ENCODE results near the gene INSIG1. TPM values are rescaled to one million over a fixed set of nuclear protein-coding genes. Genes with fewer than 3 reads are reported as not detected.
A peak's percentile ranks its signal among the peaks of the same experiment; 100 is the strongest.

Gene INSIG1
- polyA plus RNA-seq, 1 of the 3 experiments (the other 2 are of a cell fraction): 6.4 TPM

DNA sequence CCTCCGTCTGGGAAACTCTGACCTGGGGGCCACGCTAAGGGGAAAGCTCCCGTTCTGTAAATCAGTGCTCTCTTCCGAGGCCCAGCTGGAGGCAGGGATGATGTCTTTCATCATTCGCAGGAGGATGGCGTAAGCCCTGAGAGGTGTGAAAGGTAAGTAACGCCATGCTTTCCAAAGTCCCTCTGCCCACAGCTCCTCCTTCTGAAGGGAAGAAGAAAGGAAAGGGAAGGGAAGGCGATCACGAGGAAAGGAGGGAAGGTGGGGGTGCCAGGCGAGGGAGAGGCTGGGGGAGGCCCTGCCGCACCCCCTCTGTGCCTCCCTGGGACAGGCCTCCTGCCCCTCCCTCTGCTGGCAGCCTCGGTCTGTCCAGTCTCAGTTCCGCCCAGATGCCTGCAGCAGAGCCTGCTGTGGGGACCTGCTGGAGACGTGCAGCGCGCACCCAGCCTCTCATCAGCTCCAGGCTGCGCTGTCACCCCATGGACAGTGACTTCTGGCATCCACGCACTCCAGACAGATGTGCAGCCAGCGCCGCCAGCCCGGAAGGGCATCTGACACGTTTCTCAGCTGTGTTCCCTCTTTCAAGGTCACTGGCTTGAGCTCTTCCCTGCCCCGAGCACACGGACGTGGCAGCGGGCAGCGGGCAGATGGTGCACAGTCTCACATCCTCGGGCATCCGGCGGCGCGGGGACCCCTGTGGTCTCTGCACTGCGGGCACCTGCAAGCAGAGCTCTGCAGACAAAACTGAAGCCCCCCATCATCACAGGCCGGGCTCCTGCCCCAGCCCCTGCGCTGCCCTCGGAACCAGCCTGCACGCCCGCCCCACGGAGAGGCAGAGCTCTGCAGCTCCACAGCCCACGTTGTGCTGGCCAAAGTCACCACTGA, 60.6 kb downstream of the INSIG1 start:
- Histone ChIP-seq H3K79me2 (ENCODE audit: insufficient read depth) (no peaks in the 10 kb centered on the region), H4K20me1 (ENCODE audit: insufficient read depth) (no peaks in the 10 kb centered on the region), H2AFZ (ENCODE audit: low read depth) (no peak overlapping the region), H3K4me3 (ENCODE audit: low read depth in 2 of 2, low read length in 1 of 2) (no peak overlapping the region), H3F3A (replicated peaks; ENCODE audit: insufficient read depth) (no peaks in the 10 kb centered on the region), H3K27ac (ENCODE audit: low read depth in 2 of 2, low read length in 1 of 2) (no peak overlapping the region), H3K9me3 (no peaks in the 10 kb centered on the region), H3K4me2 (no peak overlapping the region), H3K27me3 (ENCODE audit: insufficient read depth) (peaks cover 66% of the 10 kb centered on the region), H3K9ac (no peak overlapping the region), H3K36me3 (replicated peaks in 1 of 2; ENCODE audit: control insufficient read depth in 1 of 2, insufficient read depth in 2 of 2, low read length in 1 of 2) (no peaks in the 10 kb centered on the region), H3K4me1 (ENCODE audit: control insufficient read depth in 1 of 2, insufficient read depth in 2 of 2, low read depth in 1 of 2, low read length in 1 of 2) (peaks cover 0 to 7% of the 10 kb centered on the region in 2 experiments; a peak in 1 of 4 replicates), H3K9me2 (no peaks in the 10 kb centered on the region)
- ChIA-PET CTCF (interaction anchor here (0.7 to 11.3 kb wide), 22 partner anchors 11 to 447 kb away, joined by 3 to 125 read pairs (median 4); no protein-coding TSS in a partner anchor), POLR2A (no interaction called here)
- no peak for TF ChIP-seq RCOR1 (IDR thresholded peaks at IDR 0.05; ENCODE audit: low read length)
- TF ChIP-seq MEF2A (IDR thresholded peaks at IDR 0.05; ENCODE audit: borderline replicate concordance, low read depth): no peak
- WGBS (ENCODE audit: low lambda C conversion rate): 15% methylated on average over 20 of the region's 40 CpGs
- DNase-seq: peak; percentile 90

DNA sequence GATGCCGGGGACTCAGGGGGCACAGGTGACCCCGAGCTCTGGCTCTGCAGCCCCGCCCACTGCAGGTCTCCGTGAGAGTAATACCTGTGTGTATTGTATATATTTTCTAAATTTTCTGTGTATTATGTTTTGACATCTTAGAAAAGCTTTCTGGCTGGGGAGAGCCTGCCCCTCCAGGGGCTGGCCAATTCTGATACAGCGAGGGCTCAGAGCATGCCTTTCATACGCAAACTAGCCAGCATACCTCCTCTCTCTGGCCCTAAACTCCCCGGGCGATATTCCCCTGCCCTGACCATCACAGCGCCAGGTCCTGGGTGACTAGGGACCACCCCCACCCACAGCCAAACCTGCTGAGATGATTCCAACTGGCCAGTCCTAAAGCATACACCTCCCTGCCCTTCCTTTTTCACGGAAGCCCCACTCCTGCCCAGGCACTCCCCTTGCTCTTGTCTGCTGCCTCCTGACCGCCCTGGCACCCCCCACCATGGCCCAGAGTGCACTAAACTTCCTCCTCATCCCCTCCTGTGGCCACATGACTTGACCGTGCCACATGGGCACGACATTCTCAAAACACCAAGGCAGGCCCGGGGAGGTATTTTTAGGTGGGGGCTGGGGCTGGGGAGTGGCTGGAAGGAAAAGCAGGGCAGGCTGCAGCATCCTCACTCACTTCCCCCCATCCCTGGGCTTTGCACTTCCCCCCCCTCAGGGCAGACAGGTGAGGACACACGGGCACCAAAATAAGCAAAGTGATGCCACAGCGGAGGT, 61.5 kb downstream of the INSIG1 start:
- Histone ChIP-seq H3K4me2 (no peak overlapping the region), H4K20me1 (ENCODE audit: insufficient read depth) (no peaks in the 10 kb centered on the region), H3K4me3 (ENCODE audit: low read depth in 2 of 2, low read length in 1 of 2) (no peak overlapping the region), H3K27ac (ENCODE audit: low read depth in 2 of 2, low read length in 1 of 2) (no peak overlapping the region), H3K27me3 (ENCODE audit: insufficient read depth) (peaks cover 74% of the 10 kb centered on the region), H3K9ac (no peak overlapping the region), H3K36me3 (replicated peaks in 1 of 2; ENCODE audit: control insufficient read depth in 1 of 2, insufficient read depth in 2 of 2, low read length in 1 of 2) (no peaks in the 10 kb centered on the region), H3K9me3 (no peaks in the 10 kb centered on the region), H3K4me1 (ENCODE audit: control insufficient read depth in 1 of 2, insufficient read depth in 2 of 2, low read depth in 1 of 2, low read length in 1 of 2) (peaks cover 0 to 7% of the 10 kb centered on the region in 2 experiments; a peak in 1 of 4 replicates), H3F3A (replicated peaks; ENCODE audit: insufficient read depth) (no peaks in the 10 kb centered on the region), H2AFZ (ENCODE audit: low read depth) (no peak overlapping the region), H3K9me2 (no peaks in the 10 kb centered on the region), H3K79me2 (ENCODE audit: insufficient read depth) (no peaks in the 10 kb centered on the region)
- no peak for DNase-seq
- POLR2A ChIA-PET: no interaction called here
- WGBS (ENCODE audit: low lambda C conversion rate): 32% methylated on average over 16 of the region's 16 CpGs
- CTCF ChIA-PET: interaction anchor here (0.9 to 11.3 kb wide), 14 partner anchors 10 to 446 kb away, joined by 3 to 125 read pairs (median 4); no protein-coding TSS in a partner anchor
- TF ChIP-seq FOXJ3 (CRISPR knock-in tag; IDR thresholded peaks at IDR 0.05) (no peak), RAD21 (IDR thresholded peaks at IDR 0.05; ENCODE audit: low read length) (no peak), USF1 (IDR thresholded peaks at IDR 0.05; ENCODE audit: borderline replicate concordance, low read depth) (no peak), TEAD4 (IDR thresholded peaks at IDR 0.05; ENCODE audit: borderline replicate concordance, insufficient read depth) (no peak), NRF1 (IDR thresholded peaks at IDR 0.05; ENCODE audit: low read depth, low read length) (no peak), FOXM1 (IDR thresholded peaks at IDR 0.05; ENCODE audit: low read depth) (no peak), EP300 (IDR thresholded peaks at IDR 0.05; ENCODE audit: borderline replicate concordance in 1 of 2, low read depth in 1 of 2, low read length in 1 of 2) (no peak), EZH2phosphoT487 (IDR thresholded peaks at IDR 0.05; ENCODE audit: borderline replicate concordance, low read depth) (no peak), RFX5 (IDR thresholded peaks at IDR 0.05; ENCODE audit: low read length) (no peak)
- TF ChIP-seq, protein P1, sequence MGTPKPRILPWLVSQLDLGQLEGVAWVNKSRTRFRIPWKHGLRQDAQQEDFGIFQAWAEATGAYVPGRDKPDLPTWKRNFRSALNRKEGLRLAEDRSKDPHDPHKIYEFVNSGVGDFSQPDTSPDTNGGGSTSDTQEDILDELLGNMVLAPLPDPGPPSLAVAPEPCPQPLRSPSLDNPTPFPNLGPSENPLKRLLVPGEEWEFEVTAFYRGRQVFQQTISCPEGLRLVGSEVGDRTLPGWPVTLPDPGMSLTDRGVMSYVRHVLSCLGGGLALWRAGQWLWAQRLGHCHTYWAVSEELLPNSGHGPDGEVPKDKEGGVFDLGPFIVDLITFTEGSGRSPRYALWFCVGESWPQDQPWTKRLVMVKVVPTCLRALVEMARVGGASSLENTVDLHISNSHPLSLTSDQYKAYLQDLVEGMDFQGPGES (IDR thresholded peaks at IDR 0.05; ENCODE audit: low read depth, low read length): no peak
- TF ChIP-seq, protein P2, sequence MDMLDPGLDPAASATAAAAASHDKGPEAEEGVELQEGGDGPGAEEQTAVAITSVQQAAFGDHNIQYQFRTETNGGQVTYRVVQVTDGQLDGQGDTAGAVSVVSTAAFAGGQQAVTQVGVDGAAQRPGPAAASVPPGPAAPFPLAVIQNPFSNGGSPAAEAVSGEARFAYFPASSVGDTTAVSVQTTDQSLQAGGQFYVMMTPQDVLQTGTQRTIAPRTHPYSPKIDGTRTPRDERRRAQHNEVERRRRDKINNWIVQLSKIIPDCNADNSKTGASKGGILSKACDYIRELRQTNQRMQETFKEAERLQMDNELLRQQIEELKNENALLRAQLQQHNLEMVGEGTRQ (IDR thresholded peaks at IDR 0.05; ENCODE audit: borderline replicate concordance, low read depth, low read length): no peak
- TF ChIP-seq, protein P3, sequence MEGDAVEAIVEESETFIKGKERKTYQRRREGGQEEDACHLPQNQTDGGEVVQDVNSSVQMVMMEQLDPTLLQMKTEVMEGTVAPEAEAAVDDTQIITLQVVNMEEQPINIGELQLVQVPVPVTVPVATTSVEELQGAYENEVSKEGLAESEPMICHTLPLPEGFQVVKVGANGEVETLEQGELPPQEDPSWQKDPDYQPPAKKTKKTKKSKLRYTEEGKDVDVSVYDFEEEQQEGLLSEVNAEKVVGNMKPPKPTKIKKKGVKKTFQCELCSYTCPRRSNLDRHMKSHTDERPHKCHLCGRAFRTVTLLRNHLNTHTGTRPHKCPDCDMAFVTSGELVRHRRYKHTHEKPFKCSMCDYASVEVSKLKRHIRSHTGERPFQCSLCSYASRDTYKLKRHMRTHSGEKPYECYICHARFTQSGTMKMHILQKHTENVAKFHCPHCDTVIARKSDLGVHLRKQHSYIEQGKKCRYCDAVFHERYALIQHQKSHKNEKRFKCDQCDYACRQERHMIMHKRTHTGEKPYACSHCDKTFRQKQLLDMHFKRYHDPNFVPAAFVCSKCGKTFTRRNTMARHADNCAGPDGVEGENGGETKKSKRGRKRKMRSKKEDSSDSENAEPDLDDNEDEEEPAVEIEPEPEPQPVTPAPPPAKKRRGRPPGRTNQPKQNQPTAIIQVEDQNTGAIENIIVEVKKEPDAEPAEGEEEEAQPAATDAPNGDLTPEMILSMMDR (IDR thresholded peaks at IDR 0.05): no peak
- TF ChIP-seq, protein P4, sequence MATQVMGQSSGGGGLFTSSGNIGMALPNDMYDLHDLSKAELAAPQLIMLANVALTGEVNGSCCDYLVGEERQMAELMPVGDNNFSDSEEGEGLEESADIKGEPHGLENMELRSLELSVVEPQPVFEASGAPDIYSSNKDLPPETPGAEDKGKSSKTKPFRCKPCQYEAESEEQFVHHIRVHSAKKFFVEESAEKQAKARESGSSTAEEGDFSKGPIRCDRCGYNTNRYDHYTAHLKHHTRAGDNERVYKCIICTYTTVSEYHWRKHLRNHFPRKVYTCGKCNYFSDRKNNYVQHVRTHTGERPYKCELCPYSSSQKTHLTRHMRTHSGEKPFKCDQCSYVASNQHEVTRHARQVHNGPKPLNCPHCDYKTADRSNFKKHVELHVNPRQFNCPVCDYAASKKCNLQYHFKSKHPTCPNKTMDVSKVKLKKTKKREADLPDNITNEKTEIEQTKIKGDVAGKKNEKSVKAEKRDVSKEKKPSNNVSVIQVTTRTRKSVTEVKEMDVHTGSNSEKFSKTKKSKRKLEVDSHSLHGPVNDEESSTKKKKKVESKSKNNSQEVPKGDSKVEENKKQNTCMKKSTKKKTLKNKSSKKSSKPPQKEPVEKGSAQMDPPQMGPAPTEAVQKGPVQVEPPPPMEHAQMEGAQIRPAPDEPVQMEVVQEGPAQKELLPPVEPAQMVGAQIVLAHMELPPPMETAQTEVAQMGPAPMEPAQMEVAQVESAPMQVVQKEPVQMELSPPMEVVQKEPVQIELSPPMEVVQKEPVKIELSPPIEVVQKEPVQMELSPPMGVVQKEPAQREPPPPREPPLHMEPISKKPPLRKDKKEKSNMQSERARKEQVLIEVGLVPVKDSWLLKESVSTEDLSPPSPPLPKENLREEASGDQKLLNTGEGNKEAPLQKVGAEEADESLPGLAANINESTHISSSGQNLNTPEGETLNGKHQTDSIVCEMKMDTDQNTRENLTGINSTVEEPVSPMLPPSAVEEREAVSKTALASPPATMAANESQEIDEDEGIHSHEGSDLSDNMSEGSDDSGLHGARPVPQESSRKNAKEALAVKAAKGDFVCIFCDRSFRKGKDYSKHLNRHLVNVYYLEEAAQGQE (IDR thresholded peaks at IDR 0.05; ENCODE audit: low read depth, low read length): no peak

Measured in SK-N-SH (cell line).